GM18508 (cell line): ENCODE measurements around the gene CCZ1B.
"Not testable (repeated sequence)": the region's sequence is repeated elsewhere in the genome, so short reads cannot be mapped to it uniquely, and the experiment has no call there.

Experiments
- ATAC-seq: cut with Tn5 transposase; IDR thresholded peaks from one replicate; pipeline ENCODE4 v1.9.1; 2021; ENCODE audit warnings: moderate number of reproducible peaks; ENCODE audit not compliant: insufficient read depth, unreplicated experiment

Gene CCZ1B

GRCh38 chr7:6753964-6754363, 72.1 kb downstream of the CCZ1B start, which contains the start of gene RSPH10B2:
Gene RSPH10B2, plus strand, starts transcription at chr7:6754103. Its CDS starts 3,575 bp downstream, at chr7:6757678.
- ATAC-seq = not testable (repeated sequence)

- ATAC-seq = not testable (repeated sequence)
Measured at GRCh38 chr7:6750173-6750572, 75.9 kb downstream of the CCZ1B start.

DNA sequence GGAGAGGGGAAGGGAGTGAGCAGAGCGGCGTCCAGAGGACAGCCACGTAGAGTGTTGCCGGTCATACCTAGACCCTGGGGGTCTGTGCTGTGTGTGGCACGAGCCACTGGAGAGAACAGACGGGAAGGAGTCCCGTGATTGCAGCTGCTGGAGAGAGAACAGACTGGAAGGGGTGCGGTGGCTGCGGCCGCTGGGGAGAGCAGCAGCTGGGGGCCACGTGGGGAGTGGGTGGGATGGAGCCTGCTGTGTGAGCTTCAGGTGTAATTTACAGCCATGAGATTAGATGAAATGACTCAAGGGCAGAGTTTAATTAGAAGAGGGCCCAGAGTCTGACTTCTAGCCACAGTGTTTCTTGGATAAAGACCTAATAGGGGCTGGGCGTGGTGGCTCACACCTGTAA, 76.7 kb downstream of the CCZ1B start:
- not testable (repeated sequence) for ATAC-seq
